HepG2 (cell line): Measurements from ENCODE around the gene CYP4V2.

Experiments
- FOXK1 ChIP-seq: sonication (generic); formaldehyde crosslinking; IDR thresholded peaks from 2 replicates; pipeline ENCODE4 v1.4.0; 2020; ENCODE audit warnings: low read depth, missing genetic modification reagents, borderline replicate concordance
- TF ChIP-seq, protein P1 (sequence below): sonication (generic); formaldehyde crosslinking; IDR thresholded peaks from 2 replicates; pipeline ENCODE4 v1.5.0; 2020; ENCODE audit warnings: mild to moderate bottlenecking, missing genetic modification reagents, moderate library complexity
- TF ChIP-seq, protein P2 (sequence below): sonication (generic); formaldehyde crosslinking; IDR thresholded peaks from 2 replicates; pipeline ENCODE4 v1.8.0; 2022; ENCODE audit warnings: low read depth, missing genetic modification reagents

DNA sequence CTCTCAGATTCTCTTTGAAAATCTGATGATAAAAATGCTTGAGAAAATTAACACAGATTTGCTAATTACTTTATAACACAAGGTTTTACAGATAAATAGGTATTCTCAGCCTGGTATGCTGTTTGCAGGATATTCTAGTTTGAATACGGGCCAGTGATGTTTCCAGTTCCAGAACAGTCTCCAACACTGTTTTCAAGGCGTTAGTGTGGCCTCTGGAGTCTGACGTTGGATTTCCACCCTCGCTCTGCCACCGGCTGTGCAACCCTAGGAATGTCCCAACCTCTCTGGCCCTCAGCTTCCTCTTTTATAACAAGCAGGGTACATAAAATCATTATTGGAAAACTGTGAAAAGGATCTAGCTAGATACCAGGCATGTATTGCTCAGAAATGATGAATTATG is 23.8 kb upstream of the CYP4V2 start:
- TF ChIP-seq FOXK1 (CRISPR knock-in tag) = no peak
- TF ChIP-seq, protein P1, sequence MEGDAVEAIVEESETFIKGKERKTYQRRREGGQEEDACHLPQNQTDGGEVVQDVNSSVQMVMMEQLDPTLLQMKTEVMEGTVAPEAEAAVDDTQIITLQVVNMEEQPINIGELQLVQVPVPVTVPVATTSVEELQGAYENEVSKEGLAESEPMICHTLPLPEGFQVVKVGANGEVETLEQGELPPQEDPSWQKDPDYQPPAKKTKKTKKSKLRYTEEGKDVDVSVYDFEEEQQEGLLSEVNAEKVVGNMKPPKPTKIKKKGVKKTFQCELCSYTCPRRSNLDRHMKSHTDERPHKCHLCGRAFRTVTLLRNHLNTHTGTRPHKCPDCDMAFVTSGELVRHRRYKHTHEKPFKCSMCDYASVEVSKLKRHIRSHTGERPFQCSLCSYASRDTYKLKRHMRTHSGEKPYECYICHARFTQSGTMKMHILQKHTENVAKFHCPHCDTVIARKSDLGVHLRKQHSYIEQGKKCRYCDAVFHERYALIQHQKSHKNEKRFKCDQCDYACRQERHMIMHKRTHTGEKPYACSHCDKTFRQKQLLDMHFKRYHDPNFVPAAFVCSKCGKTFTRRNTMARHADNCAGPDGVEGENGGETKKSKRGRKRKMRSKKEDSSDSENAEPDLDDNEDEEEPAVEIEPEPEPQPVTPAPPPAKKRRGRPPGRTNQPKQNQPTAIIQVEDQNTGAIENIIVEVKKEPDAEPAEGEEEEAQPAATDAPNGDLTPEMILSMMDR (CRISPR knock-in tag) = no peak
- TF ChIP-seq, protein P2, sequence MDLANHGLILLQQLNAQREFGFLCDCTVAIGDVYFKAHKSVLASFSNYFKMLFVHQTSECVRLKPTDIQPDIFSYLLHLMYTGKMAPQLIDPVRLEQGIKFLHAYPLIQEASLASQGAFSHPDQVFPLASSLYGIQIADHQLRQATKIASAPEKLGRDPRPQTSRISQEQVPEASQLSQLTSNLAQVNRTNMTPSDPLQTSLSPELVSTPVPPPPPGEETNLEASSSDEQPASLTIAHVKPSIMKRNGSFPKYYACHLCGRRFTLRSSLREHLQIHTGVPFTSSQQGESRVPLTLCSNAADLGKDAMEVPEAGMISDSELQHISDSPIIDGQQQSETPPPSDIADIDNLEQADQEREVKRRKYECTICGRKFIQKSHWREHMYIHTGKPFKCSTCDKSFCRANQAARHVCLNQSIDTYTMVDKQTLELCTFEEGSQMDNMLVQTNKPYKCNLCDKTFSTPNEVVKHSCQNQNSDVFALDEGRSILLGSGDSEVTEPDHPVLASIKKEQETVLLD = no peak
